GM12878 (cell line): ENCODE data around the gene KCNMB2. TPM values are rescaled to one million over a fixed set of nuclear protein-coding genes. Genes with fewer than 3 reads are reported as not detected.

Source experiments
- ATAC-seq: fragments of 200-7000 bp; cut with Tn5 transposase; 3 replicates; pipeline ENCODE4 v1.9.1; 2020; ENCODE audit warnings: mild to moderate bottlenecking, moderate library complexity
- BruUV-seq: library from RNA; stranded (reverse); fragments of 400-500 nt; replicated peaks from 2 replicates; lab custom pipeline; 2021; lab: Mats Ljungman, UMichigan
- CTCF ChIA-PET: fragments of 300-600 bp; sonication (Branson Sonifier 250); formaldehyde crosslinking; extraction: SDS; loops from one replicate; lab custom pipeline; 2021; ENCODE audit warnings: inconsistent platforms; lab: Yijun Ruan, JAX
- POLR2A ChIA-PET: fragments of 350-600 bp; formaldehyde crosslinking; extraction: SDS; loops from one replicate; lab custom pipeline; 2021; ENCODE audit warnings: inconsistent platforms; lab: Charles Lee
- RAD21 ChIA-PET: fragments of 300-600 bp; sonication (Branson Sonifier 250); formaldehyde crosslinking; loops from one replicate; lab custom pipeline; 2023; ENCODE audit warnings: antibody characterized with exemption; ENCODE audit not compliant: unreplicated experiment; lab: Charles Lee
- SMC1A ChIA-PET: fragments of 300-600 bp; sonication (Branson Sonifier 250); formaldehyde crosslinking; loops from one replicate; lab custom pipeline; 2023; ENCODE audit not compliant: unreplicated experiment, uncharacterized antibody; lab: Charles Lee
- DNase-seq: peaks from one replicate; pipeline ENCODE4 v3.0.0-alpha.2; 2011; ENCODE audit warnings: low read depth, low spot score
- FAIRE-seq: peaks from 3 replicates; lab custom pipeline; 2011; peaks lifted over from hg19 to GRCh38; lab: Jason Lieb, UNC
- H2AFZ ChIP-seq: 2 replicates; pipeline ENCODE4 v1.6.0; 2011; ENCODE audit warnings: low read depth, low read length, control low read depth; ENCODE audit not compliant: control insufficient read depth
- H3K27ac ChIP-seq: 2 replicates; pipeline ENCODE4 v1.5.1; 2011; ENCODE audit warnings: control low read depth; ENCODE audit not compliant: control insufficient read depth, insufficient read depth
- H3K27me3 ChIP-seq, 2 experiments: replicated peaks in 1 of 2; 2 replicates each; pipeline versions ENCODE4 v1.6.0 to v1.6.1; 2011; ENCODE audit warnings: low read length in 1 of 2; ENCODE audit not compliant: control insufficient read depth in 2 of 2, insufficient read depth in 2 of 2
- H3K36me3 ChIP-seq, 2 experiments: 2 replicates each; pipeline ENCODE4 v1.5.1; 2011; ENCODE audit warnings: low read length in 1 of 2; ENCODE audit not compliant: control insufficient read depth in 2 of 2, insufficient read depth in 2 of 2
- H3K4me1 ChIP-seq: 2 replicates; pipeline ENCODE4 v1.6.1; 2011; ENCODE audit warnings: mild to moderate bottlenecking, low read length, moderate library complexity, mixed read lengths; ENCODE audit not compliant: control insufficient read depth, insufficient read depth
- H3K4me2 ChIP-seq: 2 replicates; pipeline ENCODE4 v1.6.0; 2011; ENCODE audit warnings: control low read depth; ENCODE audit not compliant: control insufficient read depth, insufficient read depth
- H3K4me3 ChIP-seq: fragments of 200-600 bp; sonication (generic); 2 replicates; pipeline ENCODE4 v1.5.1; 2016
- H3K79me2 ChIP-seq: 2 replicates; pipeline ENCODE4 v1.6.0; 2011; ENCODE audit warnings: low read length; ENCODE audit not compliant: control insufficient read depth, insufficient read depth
- H3K9ac ChIP-seq: 2 replicates; pipeline ENCODE4 v1.8.0; 2011; ENCODE audit warnings: low read length, control low read depth, mixed read lengths; ENCODE audit not compliant: control insufficient read depth, insufficient read depth
- H3K9me3 ChIP-seq: replicated peaks from 3 replicates; pipeline ENCODE4 v1.5.1; 2011; ENCODE audit warnings: mild to moderate bottlenecking, low read length; ENCODE audit not compliant: control insufficient read depth, insufficient read depth
- H4K20me1 ChIP-seq: 2 replicates; pipeline ENCODE4 v1.6.0; 2011; ENCODE audit not compliant: control insufficient read depth, insufficient read depth
- CEBPB ChIP-seq, 2 experiments: fragments of 150-350 bp in 1 of 2; IDR thresholded peaks; 2 replicates each; pipeline ENCODE4 v1.6.1; 2012 to 2014; ENCODE audit warnings: low read depth in 2 of 2, low read length in 2 of 2, borderline replicate concordance in 1 of 2, inconsistent platforms in 1 of 2
- E2F4 ChIP-seq: IDR thresholded peaks from 2 replicates; pipeline ENCODE4 v1.6.1; 2012; ENCODE audit warnings: low read depth, low read length, improper control_type of control experiment
- ETV6 ChIP-seq, 2 experiments: fragments of 450-650 bp in 1 of 2; IDR thresholded peaks in 1 of 2; conservative IDR thresholded peaks in 1 of 2; 2 replicates each; pipeline ENCODE4 v1.6.1; 2014; ENCODE audit warnings: antibody characterized with exemption in 1 of 2, borderline replicate concordance in 1 of 2, low read depth in 1 of 2, mild to moderate bottlenecking in 1 of 2, moderate library complexity in 1 of 2
- FOS ChIP-seq: IDR thresholded peaks from 3 replicates; pipeline ENCODE4 v1.6.1; 2011; ENCODE audit warnings: borderline replicate concordance; ENCODE audit not compliant: insufficient read length; ENCODE audit errors: extremely low read depth
- FOXM1 ChIP-seq: IDR thresholded peaks from 2 replicates; pipeline ENCODE4 v1.6.1; 2012; ENCODE audit warnings: low read depth, mild to moderate bottlenecking, inconsistent platforms, low read length, moderate library complexity
- HDAC2 ChIP-seq: fragments of 200-600 bp; sonication (generic); IDR thresholded peaks from 2 replicates; pipeline ENCODE4 v1.6.1; 2017
- IKZF1 ChIP-seq: fragments of 450-650 bp; conservative IDR thresholded peaks from 2 replicates; pipeline ENCODE4 v1.6.1; 2017; ENCODE audit warnings: antibody characterized with exemption, mild to moderate bottlenecking
- IRF4 ChIP-seq: IDR thresholded peaks from 2 replicates; pipeline ENCODE4 v1.6.1; 2011; ENCODE audit warnings: low read depth, low read length
- KDM1A ChIP-seq: fragments of 200-600 bp; sonication (generic); IDR thresholded peaks from 2 replicates; pipeline ENCODE4 v1.6.1; 2016; ENCODE audit warnings: borderline replicate concordance
- KLF5 ChIP-seq: fragments of 450-650 bp; IDR thresholded peaks from 2 replicates; pipeline ENCODE4 v1.6.1; 2014; ENCODE audit warnings: mild to moderate bottlenecking; ENCODE audit not compliant: partially characterized antibody
- LARP7 ChIP-seq: fragments of 450-650 bp; IDR thresholded peaks from 2 replicates; pipeline ENCODE4 v1.6.1; 2017; ENCODE audit warnings: mild to moderate bottlenecking
- POU2F2 ChIP-seq: IDR thresholded peaks from 3 replicates; pipeline ENCODE4 v1.6.1; 2011; ENCODE audit warnings: low read depth, mild to moderate bottlenecking, low read length, borderline replicate concordance
- SUZ12 ChIP-seq: fragments of 200-600 bp; sonication (generic); IDR thresholded peaks from one replicate; pipeline ENCODE4 v1.6.1; 2018; ENCODE audit warnings: antibody characterized with exemption, mild to moderate bottlenecking; ENCODE audit not compliant: unreplicated experiment
- TAF1 ChIP-seq: IDR thresholded peaks from 2 replicates; pipeline ENCODE4 v1.6.1; 2011; ENCODE audit warnings: mild to moderate bottlenecking, low read depth, low read length, borderline replicate concordance
- WGBS: methylation state at CpG from one replicate; pipeline ENCODE4 v1.1.6; 2016; ENCODE audit warnings: low lambda C conversion rate; ENCODE audit not compliant: insufficient replicate concordance, insufficient coverage; ENCODE audit errors: missing lambda C conversion rate; 5-methylcytosine and 5-hydroxymethylcytosine counted together
- in situ Hi-C: fragments of 300-500 bp; cut with MboI; formaldehyde crosslinking; loops from 9 replicates; pipeline ENCODE4 v1.14.3; 2018; ENCODE audit warnings: mixed read lengths
- intact Hi-C: fragments of 100-400 bp; cut with micrococcal nuclease; formaldehyde crosslinking; loops from one replicate; pipeline ENCODE4 v1.14.2; 2022; ENCODE audit not compliant: unreplicated experiment
- polyA plus RNA-seq, 11 experiments: library from polyadenylated mRNA; depleted of rRNA in 4 of 11; unstranded in 6 of 11; stranded (reverse) in 5 of 11; fragments of >200 nt; fragmentation: Nextera tagmentation in 4 of 11; fragmentation: Illumina TruSeq in 1 of 11; extraction: Ambion mirVana in 4 of 11; extraction: Trizol in 1 of 11; gene quantifications; 1 replicate in 1 of 11; 2 replicates in 10 of 11; pipeline versions ENCODE4 v1.2.1 to v1.2.3, GENCODE V29; 2011 to 2016; ENCODE audit warnings: inconsistent platforms in 2 of 11, missing spikeins in 2 of 11, low read depth in 1 of 11
- total RNA-seq, 4 experiments: library from RNA; depleted of rRNA in 3 of 4; stranded (reverse); fragments of >200 nt in 3 of 4; fragmentation: Illumina TruSeq in 1 of 4; extraction: Trizol in 1 of 4; gene quantifications; 2 replicates each; pipeline versions ENCODE4 v1.2.1 to v1.2.3, GENCODE V29; 2013 to 2021
- TF ChIP-seq, protein P1 (sequence below): fragments of 450-650 bp; IDR thresholded peaks from 2 replicates; pipeline ENCODE4 v1.6.1; 2017; ENCODE audit warnings: mild to moderate bottlenecking

KCNMB2 gene
- total and polyA plus RNA-seq, 10 of the 15 experiments (the other 5 are each of a cell fraction or from before 2014, with no cell fraction given): 0.22 to 18.8 (median 11.0) TPM

DNA sequence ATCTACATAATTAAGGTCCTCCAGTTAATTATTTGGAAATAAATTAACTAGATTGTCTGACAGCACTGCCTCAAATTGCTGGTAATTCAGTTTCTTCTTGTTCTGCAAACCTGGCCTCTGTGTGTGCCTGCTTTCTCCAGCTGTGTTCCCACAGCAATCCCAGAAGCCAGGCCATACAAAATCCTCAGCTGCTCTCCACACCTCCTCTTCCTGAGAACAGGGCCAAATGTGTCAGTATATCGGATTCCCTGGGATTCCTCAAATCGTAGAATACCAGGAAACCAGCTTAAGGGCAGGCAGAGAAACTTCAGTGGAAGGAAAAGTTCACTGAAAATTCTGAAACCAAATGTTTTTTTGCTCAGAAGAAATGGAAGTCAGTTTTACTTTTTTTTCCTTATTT is 273.9 kb downstream of the KCNMB2 start:
- TF ChIP-seq LARP7 (no peak), SUZ12 (no peak), ETV6 (conservative IDR thresholded peaks at IDR 0.05 in 1 of 2, IDR thresholded peaks at IDR 0.05 in 1 of 2; ENCODE audit: borderline replicate concordance in 1 of 2, low read depth in 1 of 2) (no peak), IRF4 (no peak), FOS (no peak), KLF5 (no peak), KDM1A (no peak), HDAC2 (no peak), IKZF1 (no peak), POU2F2 (no peak), TAF1 (no peak), FOXM1 (no peak), E2F4 (no peak), CEBPB (IDR thresholded peaks at IDR 0.05; ENCODE audit: borderline replicate concordance in 1 of 2, low read depth in 2 of 2, low read length in 2 of 2) (no peak)
- TF ChIP-seq, protein P1, sequence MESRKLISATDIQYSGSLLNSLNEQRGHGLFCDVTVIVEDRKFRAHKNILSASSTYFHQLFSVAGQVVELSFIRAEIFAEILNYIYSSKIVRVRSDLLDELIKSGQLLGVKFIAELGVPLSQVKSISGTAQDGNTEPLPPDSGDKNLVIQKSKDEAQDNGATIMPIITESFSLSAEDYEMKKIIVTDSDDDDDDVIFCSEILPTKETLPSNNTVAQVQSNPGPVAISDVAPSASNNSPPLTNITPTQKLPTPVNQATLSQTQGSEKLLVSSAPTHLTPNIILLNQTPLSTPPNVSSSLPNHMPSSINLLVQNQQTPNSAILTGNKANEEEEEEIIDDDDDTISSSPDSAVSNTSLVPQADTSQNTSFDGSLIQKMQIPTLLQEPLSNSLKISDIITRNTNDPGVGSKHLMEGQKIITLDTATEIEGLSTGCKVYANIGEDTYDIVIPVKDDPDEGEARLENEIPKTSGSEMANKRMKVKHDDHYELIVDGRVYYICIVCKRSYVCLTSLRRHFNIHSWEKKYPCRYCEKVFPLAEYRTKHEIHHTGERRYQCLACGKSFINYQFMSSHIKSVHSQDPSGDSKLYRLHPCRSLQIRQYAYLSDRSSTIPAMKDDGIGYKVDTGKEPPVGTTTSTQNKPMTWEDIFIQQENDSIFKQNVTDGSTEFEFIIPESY: no peak
- Histone ChIP-seq H3K27me3 (no peaks in the 10 kb centered on the region), H2AFZ (no peak overlapping the region), H4K20me1 (no peaks in the 10 kb centered on the region), H3K4me3 (no peak overlapping the region), H3K36me3 (no peaks in the 10 kb centered on the region), H3K4me2 (no peak overlapping the region), H3K27ac (no peak overlapping the region), H3K4me1 (no peaks in the 10 kb centered on the region), H3K79me2 (no peaks in the 10 kb centered on the region), H3K9ac (no peak overlapping the region), H3K9me3 (no peaks in the 10 kb centered on the region)
- DNase-seq (no peak), ATAC-seq (no peak), FAIRE-seq (no peak)
- in situ Hi-C loops (no loop called here), intact Hi-C loops (no loop called here)
- ChIA-PET CTCF (no interaction called here), RAD21 (no interaction called here), POLR2A (interaction anchor here (0.6 kb wide), 1 partner anchor 364 kb away, joined by 3 read pairs; no protein-coding TSS in a partner anchor), SMC1A (interaction anchor here (0.6 to 1.9 kb wide), 3 partner anchors 13 to 388 kb away, joined by 3 to 4 read pairs (median 3); no protein-coding TSS in a partner anchor)
- WGBS: 45% methylated on average over 2 of the region's 2 CpGs
- no TSS peak for BruUV-seq
